K562 (cell line): ENCODE measurements around the gene MBD3. TPM values are rescaled to one million over a fixed set of nuclear protein-coding genes. Genes with fewer than 3 reads are reported as not detected.
A peak's percentile ranks its signal among the peaks of the same experiment; 100 is the strongest.

Experiments used
- EZH2 ChIP-seq: IDR thresholded peaks from 2 replicates; pipeline ENCODE4 v1.6.1; 2012; ENCODE audit warnings: low read depth, mild to moderate bottlenecking, inconsistent platforms, low read length, borderline replicate concordance
- ID3 ChIP-seq, 2 experiments: fragments of 250-450 bp in 1 of 2; fragments of 450-650 bp in 1 of 2; sonication (Bioruptor Pico) in 1 of 2; IDR thresholded peaks; 2 replicates each; pipeline versions ENCODE4 v1.6.1 to v1.8.0; 2016 to 2021; ENCODE audit warnings: mild to moderate bottlenecking in 2 of 2, moderate library complexity in 2 of 2, missing compliant biosample characterization in 1 of 2, missing genetic modification characterization in 1 of 2
- NBN ChIP-seq: fragments of 450-650 bp; IDR thresholded peaks from 2 replicates; pipeline ENCODE4 v1.6.1; 2016; ENCODE audit warnings: low read depth, mild to moderate bottlenecking
- NR1H2 ChIP-seq: sonication (generic); formaldehyde crosslinking; IDR thresholded peaks from 2 replicates; pipeline ENCODE4 v1.4.0; 2020; ENCODE audit warnings: mild to moderate bottlenecking, missing genetic modification reagents
- PHB2 ChIP-seq: fragments of 450-650 bp; IDR thresholded peaks from 2 replicates; pipeline ENCODE4 v1.6.1; 2017; ENCODE audit warnings: low read depth
- TAF1 ChIP-seq: IDR thresholded peaks from 2 replicates; pipeline ENCODE4 v1.6.1; 2011; ENCODE audit warnings: mild to moderate bottlenecking, low read length, moderate library complexity; ENCODE audit not compliant: insufficient read depth, control insufficient read depth, severe bottlenecking; ENCODE audit errors: extremely low read depth
- ZNF311 ChIP-seq: fragments of 250-450 bp; sonication (Bioruptor Pico); IDR thresholded peaks from 2 replicates; pipeline ENCODE4 v1.4.0; 2020; ENCODE audit warnings: mild to moderate bottlenecking, moderate library complexity
- polyA plus RNA-seq, 8 experiments: library from polyadenylated mRNA; depleted of rRNA in 4 of 8; stranded (reverse) in 5 of 8; unstranded in 3 of 8; fragments of >200 nt; fragmentation: Nextera tagmentation in 2 of 8; fragmentation: Illumina TruSeq in 1 of 8; extraction: Ambion mirVana in 2 of 8; extraction: Trizol in 1 of 8; gene quantifications; 2 replicates each; pipeline versions ENCODE4 v1.2.1 to v1.2.3, GENCODE V29; 2011 to 2014; ENCODE audit warnings: inconsistent platforms in 1 of 8, missing spikeins in 1 of 8
- total RNA-seq, 7 experiments: library from RNA; depleted of rRNA in 6 of 7; stranded (reverse); fragments of >200 nt in 6 of 7; fragmentation: Illumina TruSeq in 2 of 7; extraction: Trizol in 2 of 7; gene quantifications; 2 replicates each; pipeline versions ENCODE4 v1.2.1 to v1.2.3, GENCODE V29; 2011 to 2021; ENCODE audit warnings: low replicate concordance in 1 of 7
- TF ChIP-seq, protein P1 (sequence below): fragments of 450-650 bp; IDR thresholded peaks from 2 replicates; pipeline ENCODE4 v1.6.1; 2016; ENCODE audit warnings: mild to moderate bottlenecking, moderate library complexity
- TF ChIP-seq, protein P2 (sequence below): fragments of 450-650 bp; IDR thresholded peaks from 2 replicates; pipeline ENCODE4 v1.6.1; 2016; ENCODE audit warnings: borderline replicate concordance
- TF ChIP-seq, protein P3 (sequence below): sonication (generic); formaldehyde crosslinking; IDR thresholded peaks from 2 replicates; pipeline ENCODE4 v1.8.1; 2023; ENCODE audit warnings: mild to moderate bottlenecking, missing genetic modification reagents

The MBD3 gene
- total and polyA plus RNA-seq, 9 of the 15 experiments (the other 6 are each of a cell fraction or from before 2014, with no cell fraction given): 0.24 to 137 (median 30.9) TPM

DNA sequence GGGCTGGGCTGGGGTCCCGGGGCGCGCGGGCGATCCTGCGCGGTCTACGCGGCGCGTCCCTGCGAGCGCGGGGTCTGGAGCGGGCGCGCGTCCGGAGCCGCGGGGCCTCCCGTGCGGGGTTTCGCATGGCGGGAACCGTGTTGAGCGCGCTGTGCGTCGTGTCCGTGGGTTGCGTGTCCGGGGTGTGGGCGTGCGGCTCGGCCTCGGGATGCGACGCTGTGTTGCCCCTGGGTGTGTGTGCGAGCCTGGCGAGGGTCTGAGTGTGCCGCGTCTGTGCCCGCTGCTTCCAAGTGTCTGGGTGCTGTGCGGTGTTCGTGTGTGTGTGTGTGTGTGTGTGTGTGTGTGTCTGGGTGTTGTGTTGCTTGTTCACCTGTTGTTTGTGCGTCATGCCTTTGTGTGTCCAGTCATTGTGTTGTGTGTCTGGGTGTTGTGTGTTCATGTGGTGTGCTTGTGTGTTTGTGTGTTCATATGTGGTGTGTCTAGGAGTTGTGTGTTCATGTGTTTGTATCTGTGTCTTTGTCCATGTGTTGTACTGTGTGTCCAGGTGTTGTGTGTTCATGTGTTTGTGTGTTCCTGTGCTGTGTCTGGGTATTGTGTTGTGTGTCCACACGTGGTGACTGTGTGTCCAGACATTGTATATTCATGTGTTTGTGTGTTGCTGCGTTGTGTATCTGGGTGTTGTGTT, 68.2 kb downstream of the MBD3 start (continued):
- TF ChIP-seq, protein P1, sequence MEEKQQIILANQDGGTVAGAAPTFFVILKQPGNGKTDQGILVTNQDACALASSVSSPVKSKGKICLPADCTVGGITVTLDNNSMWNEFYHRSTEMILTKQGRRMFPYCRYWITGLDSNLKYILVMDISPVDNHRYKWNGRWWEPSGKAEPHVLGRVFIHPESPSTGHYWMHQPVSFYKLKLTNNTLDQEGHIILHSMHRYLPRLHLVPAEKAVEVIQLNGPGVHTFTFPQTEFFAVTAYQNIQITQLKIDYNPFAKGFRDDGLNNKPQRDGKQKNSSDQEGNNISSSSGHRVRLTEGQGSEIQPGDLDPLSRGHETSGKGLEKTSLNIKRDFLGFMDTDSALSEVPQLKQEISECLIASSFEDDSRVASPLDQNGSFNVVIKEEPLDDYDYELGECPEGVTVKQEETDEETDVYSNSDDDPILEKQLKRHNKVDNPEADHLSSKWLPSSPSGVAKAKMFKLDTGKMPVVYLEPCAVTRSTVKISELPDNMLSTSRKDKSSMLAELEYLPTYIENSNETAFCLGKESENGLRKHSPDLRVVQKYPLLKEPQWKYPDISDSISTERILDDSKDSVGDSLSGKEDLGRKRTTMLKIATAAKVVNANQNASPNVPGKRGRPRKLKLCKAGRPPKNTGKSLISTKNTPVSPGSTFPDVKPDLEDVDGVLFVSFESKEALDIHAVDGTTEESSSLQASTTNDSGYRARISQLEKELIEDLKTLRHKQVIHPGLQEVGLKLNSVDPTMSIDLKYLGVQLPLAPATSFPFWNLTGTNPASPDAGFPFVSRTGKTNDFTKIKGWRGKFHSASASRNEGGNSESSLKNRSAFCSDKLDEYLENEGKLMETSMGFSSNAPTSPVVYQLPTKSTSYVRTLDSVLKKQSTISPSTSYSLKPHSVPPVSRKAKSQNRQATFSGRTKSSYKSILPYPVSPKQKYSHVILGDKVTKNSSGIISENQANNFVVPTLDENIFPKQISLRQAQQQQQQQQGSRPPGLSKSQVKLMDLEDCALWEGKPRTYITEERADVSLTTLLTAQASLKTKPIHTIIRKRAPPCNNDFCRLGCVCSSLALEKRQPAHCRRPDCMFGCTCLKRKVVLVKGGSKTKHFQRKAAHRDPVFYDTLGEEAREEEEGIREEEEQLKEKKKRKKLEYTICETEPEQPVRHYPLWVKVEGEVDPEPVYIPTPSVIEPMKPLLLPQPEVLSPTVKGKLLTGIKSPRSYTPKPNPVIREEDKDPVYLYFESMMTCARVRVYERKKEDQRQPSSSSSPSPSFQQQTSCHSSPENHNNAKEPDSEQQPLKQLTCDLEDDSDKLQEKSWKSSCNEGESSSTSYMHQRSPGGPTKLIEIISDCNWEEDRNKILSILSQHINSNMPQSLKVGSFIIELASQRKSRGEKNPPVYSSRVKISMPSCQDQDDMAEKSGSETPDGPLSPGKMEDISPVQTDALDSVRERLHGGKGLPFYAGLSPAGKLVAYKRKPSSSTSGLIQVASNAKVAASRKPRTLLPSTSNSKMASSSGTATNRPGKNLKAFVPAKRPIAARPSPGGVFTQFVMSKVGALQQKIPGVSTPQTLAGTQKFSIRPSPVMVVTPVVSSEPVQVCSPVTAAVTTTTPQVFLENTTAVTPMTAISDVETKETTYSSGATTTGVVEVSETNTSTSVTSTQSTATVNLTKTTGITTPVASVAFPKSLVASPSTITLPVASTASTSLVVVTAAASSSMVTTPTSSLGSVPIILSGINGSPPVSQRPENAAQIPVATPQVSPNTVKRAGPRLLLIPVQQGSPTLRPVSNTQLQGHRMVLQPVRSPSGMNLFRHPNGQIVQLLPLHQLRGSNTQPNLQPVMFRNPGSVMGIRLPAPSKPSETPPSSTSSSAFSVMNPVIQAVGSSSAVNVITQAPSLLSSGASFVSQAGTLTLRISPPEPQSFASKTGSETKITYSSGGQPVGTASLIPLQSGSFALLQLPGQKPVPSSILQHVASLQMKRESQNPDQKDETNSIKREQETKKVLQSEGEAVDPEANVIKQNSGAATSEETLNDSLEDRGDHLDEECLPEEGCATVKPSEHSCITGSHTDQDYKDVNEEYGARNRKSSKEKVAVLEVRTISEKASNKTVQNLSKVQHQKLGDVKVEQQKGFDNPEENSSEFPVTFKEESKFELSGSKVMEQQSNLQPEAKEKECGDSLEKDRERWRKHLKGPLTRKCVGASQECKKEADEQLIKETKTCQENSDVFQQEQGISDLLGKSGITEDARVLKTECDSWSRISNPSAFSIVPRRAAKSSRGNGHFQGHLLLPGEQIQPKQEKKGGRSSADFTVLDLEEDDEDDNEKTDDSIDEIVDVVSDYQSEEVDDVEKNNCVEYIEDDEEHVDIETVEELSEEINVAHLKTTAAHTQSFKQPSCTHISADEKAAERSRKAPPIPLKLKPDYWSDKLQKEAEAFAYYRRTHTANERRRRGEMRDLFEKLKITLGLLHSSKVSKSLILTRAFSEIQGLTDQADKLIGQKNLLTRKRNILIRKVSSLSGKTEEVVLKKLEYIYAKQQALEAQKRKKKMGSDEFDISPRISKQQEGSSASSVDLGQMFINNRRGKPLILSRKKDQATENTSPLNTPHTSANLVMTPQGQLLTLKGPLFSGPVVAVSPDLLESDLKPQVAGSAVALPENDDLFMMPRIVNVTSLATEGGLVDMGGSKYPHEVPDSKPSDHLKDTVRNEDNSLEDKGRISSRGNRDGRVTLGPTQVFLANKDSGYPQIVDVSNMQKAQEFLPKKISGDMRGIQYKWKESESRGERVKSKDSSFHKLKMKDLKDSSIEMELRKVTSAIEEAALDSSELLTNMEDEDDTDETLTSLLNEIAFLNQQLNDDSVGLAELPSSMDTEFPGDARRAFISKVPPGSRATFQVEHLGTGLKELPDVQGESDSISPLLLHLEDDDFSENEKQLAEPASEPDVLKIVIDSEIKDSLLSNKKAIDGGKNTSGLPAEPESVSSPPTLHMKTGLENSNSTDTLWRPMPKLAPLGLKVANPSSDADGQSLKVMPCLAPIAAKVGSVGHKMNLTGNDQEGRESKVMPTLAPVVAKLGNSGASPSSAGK: peak; percentile 20; the same call in 1 of the 2 replicates
- TF ChIP-seq NBN (0 out of 2 replicates have a peak, but pooled peaks have one; percentile 23), NR1H2 (CRISPR knock-in tag) (no peak), EZH2 (peak; percentile 87; the same call in 1 of the 2 replicates), PHB2 (0 out of 2 replicates have a peak, but pooled peaks have one; percentile 29), ID3 (CRISPR knock-in tag; IDR thresholded peaks at IDR 0.05) (no peak), ID3 (tag; IDR thresholded peaks at IDR 0.05) (no peak; the same call in 1 of the 2 replicates), TAF1 (no peak), ZNF311 (CRISPR knock-in tag) (no peak)
- TF ChIP-seq, protein P2, sequence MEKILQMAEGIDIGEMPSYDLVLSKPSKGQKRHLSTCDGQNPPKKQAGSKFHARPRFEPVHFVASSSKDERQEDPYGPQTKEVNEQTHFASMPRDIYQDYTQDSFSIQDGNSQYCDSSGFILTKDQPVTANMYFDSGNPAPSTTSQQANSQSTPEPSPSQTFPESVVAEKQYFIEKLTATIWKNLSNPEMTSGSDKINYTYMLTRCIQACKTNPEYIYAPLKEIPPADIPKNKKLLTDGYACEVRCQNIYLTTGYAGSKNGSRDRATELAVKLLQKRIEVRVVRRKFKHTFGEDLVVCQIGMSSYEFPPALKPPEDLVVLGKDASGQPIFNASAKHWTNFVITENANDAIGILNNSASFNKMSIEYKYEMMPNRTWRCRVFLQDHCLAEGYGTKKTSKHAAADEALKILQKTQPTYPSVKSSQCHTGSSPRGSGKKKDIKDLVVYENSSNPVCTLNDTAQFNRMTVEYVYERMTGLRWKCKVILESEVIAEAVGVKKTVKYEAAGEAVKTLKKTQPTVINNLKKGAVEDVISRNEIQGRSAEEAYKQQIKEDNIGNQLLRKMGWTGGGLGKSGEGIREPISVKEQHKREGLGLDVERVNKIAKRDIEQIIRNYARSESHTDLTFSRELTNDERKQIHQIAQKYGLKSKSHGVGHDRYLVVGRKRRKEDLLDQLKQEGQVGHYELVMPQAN: peak; percentile 63
- TF ChIP-seq, protein P3, sequence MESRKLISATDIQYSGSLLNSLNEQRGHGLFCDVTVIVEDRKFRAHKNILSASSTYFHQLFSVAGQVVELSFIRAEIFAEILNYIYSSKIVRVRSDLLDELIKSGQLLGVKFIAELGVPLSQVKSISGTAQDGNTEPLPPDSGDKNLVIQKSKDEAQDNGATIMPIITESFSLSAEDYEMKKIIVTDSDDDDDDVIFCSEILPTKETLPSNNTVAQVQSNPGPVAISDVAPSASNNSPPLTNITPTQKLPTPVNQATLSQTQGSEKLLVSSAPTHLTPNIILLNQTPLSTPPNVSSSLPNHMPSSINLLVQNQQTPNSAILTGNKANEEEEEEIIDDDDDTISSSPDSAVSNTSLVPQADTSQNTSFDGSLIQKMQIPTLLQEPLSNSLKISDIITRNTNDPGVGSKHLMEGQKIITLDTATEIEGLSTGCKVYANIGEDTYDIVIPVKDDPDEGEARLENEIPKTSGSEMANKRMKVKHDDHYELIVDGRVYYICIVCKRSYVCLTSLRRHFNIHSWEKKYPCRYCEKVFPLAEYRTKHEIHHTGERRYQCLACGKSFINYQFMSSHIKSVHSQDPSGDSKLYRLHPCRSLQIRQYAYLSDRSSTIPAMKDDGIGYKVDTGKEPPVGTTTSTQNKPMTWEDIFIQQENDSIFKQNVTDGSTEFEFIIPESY: peak; percentile 43; the same call in 1 of the 2 replicates
